Stomach (tissue), 4 donors: ENCODE data around the gene TENM3.

Experiments
- EP300 ChIP-seq: sonication (generic); formaldehyde crosslinking; IDR thresholded peaks from one replicate; pipeline ENCODE4 v1.6.1; 2017; ENCODE audit warnings: antibody characterized with exemption
- POLR2A ChIP-seq, 4 donors: fragments of 450-650 bp; IDR thresholded peaks; one replicate each; pipeline ENCODE4 v1.6.1; 2016; ENCODE audit warnings: antibody characterized with exemption in 4 of 4, control low read depth in 2 of 4, mild to moderate bottlenecking in 1 of 4, moderate library complexity in 1 of 4
- TF ChIP-seq, protein P1 (sequence below), 7 experiments: fragments of 450-650 bp in 4 of 7; fragments of 200-600 bp in 3 of 7; sonication (generic) in 3 of 7; IDR thresholded peaks; one replicate each; pipeline ENCODE4 v1.5.1; 2016 to 2019; ENCODE audit warnings: antibody characterized with exemption in 7 of 7, control low read depth in 2 of 7, mild to moderate bottlenecking in 1 of 7

- TF ChIP-seq, protein P1, sequence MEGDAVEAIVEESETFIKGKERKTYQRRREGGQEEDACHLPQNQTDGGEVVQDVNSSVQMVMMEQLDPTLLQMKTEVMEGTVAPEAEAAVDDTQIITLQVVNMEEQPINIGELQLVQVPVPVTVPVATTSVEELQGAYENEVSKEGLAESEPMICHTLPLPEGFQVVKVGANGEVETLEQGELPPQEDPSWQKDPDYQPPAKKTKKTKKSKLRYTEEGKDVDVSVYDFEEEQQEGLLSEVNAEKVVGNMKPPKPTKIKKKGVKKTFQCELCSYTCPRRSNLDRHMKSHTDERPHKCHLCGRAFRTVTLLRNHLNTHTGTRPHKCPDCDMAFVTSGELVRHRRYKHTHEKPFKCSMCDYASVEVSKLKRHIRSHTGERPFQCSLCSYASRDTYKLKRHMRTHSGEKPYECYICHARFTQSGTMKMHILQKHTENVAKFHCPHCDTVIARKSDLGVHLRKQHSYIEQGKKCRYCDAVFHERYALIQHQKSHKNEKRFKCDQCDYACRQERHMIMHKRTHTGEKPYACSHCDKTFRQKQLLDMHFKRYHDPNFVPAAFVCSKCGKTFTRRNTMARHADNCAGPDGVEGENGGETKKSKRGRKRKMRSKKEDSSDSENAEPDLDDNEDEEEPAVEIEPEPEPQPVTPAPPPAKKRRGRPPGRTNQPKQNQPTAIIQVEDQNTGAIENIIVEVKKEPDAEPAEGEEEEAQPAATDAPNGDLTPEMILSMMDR (IDR thresholded peaks at IDR 0.05) = no peak
- no peak for TF ChIP-seq EP300
- TF ChIP-seq POLR2A (IDR thresholded peaks at IDR 0.05) = no peak
These were observed 405.6 kb downstream of the TENM3 start for GRCh38 chr4:182648766-182649165.
